Measurements from ENCODE around the gene MT1HL1.

DNA sequence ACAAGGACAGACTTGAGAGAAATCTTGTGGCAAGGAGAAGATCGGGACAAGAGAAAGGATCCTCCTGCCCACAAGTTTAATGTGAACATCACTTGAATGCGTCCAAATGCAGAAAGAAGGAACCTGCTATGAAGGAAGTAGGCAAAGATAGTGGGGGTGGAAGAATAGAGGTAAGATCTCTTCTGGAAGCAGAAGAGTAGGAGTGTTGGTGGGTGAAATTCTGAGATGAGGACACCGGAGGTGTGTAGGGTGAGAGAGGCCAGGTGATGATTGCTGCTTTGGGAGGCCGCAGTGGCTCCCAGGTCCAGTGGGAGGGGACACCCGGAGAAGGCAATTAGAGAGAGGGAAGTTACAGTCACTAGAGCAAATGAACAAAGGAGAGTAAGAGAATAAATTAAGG lies 44.6 kb upstream of the MT1HL1 start:
- TF ChIP-seq POLR2AphosphoS5 (IDR thresholded peaks at IDR 0.05; ENCODE audit: low read depth, low read length): no peak
- TF ChIP-seq, protein P1, sequence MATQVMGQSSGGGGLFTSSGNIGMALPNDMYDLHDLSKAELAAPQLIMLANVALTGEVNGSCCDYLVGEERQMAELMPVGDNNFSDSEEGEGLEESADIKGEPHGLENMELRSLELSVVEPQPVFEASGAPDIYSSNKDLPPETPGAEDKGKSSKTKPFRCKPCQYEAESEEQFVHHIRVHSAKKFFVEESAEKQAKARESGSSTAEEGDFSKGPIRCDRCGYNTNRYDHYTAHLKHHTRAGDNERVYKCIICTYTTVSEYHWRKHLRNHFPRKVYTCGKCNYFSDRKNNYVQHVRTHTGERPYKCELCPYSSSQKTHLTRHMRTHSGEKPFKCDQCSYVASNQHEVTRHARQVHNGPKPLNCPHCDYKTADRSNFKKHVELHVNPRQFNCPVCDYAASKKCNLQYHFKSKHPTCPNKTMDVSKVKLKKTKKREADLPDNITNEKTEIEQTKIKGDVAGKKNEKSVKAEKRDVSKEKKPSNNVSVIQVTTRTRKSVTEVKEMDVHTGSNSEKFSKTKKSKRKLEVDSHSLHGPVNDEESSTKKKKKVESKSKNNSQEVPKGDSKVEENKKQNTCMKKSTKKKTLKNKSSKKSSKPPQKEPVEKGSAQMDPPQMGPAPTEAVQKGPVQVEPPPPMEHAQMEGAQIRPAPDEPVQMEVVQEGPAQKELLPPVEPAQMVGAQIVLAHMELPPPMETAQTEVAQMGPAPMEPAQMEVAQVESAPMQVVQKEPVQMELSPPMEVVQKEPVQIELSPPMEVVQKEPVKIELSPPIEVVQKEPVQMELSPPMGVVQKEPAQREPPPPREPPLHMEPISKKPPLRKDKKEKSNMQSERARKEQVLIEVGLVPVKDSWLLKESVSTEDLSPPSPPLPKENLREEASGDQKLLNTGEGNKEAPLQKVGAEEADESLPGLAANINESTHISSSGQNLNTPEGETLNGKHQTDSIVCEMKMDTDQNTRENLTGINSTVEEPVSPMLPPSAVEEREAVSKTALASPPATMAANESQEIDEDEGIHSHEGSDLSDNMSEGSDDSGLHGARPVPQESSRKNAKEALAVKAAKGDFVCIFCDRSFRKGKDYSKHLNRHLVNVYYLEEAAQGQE (IDR thresholded peaks at IDR 0.05; ENCODE audit: insufficient read depth in 1 of 2, low read depth in 2 of 2, low read length in 2 of 2): no peak
- no peak for TF ChIP-seq SIN3A (IDR thresholded peaks at IDR 0.05; ENCODE audit: borderline replicate concordance, insufficient read depth, low read length)

Measured in PFSK-1 (cell line).